ENCODE measurements around the gene CD247.

Gene CD247

GRCh38 chr1:167489571-167490340, 28.6 kb downstream of the CD247 start:
- no peak overlapping the region for H3K4me3 ChIP-seq (ENCODE audit: low read depth, low read length)

GRCh38 chr1:167488786-167489185, 29.5 kb downstream of the CD247 start:
- H3K4me3 ChIP-seq (ENCODE audit: low read depth, low read length): no peak overlapping the region

GRCh38 chr1:167487614-167488013, 30.7 kb downstream of the CD247 start:
- no peak overlapping the region for H3K4me3 ChIP-seq (ENCODE audit: low read depth, low read length)

- H3K4me3 ChIP-seq (ENCODE audit: low read depth, low read length): no peak overlapping the region
These were observed 32.1 kb downstream of the CD247 start for GRCh38 chr1:167486090-167486824.

GRCh38 chr1:167484726-167485502, 33.4 kb downstream of the CD247 start:
- no peak overlapping the region for H3K4me3 ChIP-seq (ENCODE audit: low read depth, low read length)

- H3K4me3 ChIP-seq (ENCODE audit: low read depth, low read length): no peak overlapping the region
These were observed 34.5 kb downstream of the CD247 start for GRCh38 chr1:167483790-167484189.

- no peak overlapping the region for H3K4me3 ChIP-seq (ENCODE audit: low read depth, low read length)
These were observed 36.1 kb downstream of the CD247 start for GRCh38 chr1:167482184-167482583.

GRCh38 chr1:167479331-167479979, 38.9 kb downstream of the CD247 start:
- H3K4me3 ChIP-seq (ENCODE audit: low read depth, low read length): no peak overlapping the region

- no peak overlapping the region for H3K4me3 ChIP-seq (ENCODE audit: low read depth, low read length)
These were observed 40.3 kb downstream of the CD247 start for GRCh38 chr1:167477986-167478385.

GRCh38 chr1:167476061-167476460, 42.3 kb downstream of the CD247 start:
- no peak overlapping the region for H3K4me3 ChIP-seq (ENCODE audit: low read depth, low read length)

- no peak overlapping the region for H3K4me3 ChIP-seq (ENCODE audit: low read depth, low read length)
These were observed 44.1 kb downstream of the CD247 start for GRCh38 chr1:167474191-167474641.

- H3K4me3 ChIP-seq (ENCODE audit: low read depth, low read length): no peak overlapping the region
These were observed 44.6 kb downstream of the CD247 start for GRCh38 chr1:167473761-167474160.

GRCh38 chr1:167472752-167473521, 45.4 kb downstream of the CD247 start:
- H3K4me3 ChIP-seq (ENCODE audit: low read depth, low read length): no peak overlapping the region

- H3K4me3 ChIP-seq (ENCODE audit: low read depth, low read length): no peak overlapping the region
These were observed 46.8 kb downstream of the CD247 start for GRCh38 chr1:167471568-167471967.

- H3K4me3 ChIP-seq (ENCODE audit: low read depth, low read length): no peak overlapping the region
These were observed 48.9 kb downstream of the CD247 start for GRCh38 chr1:167469280-167469965.

GRCh38 chr1:167467752-167468151, 50.6 kb downstream of the CD247 start:
- H3K4me3 ChIP-seq (ENCODE audit: low read depth, low read length): no peak overlapping the region

GRCh38 chr1:167467126-167467710, 51.1 kb downstream of the CD247 start:
- no peak overlapping the region for H3K4me3 ChIP-seq (ENCODE audit: low read depth, low read length)

- H3K4me3 ChIP-seq (ENCODE audit: low read depth, low read length): no peak overlapping the region
These were observed 52.6 kb downstream of the CD247 start for GRCh38 chr1:167465743-167466142.

GRCh38 chr1:167465018-167465417, 53.3 kb downstream of the CD247 start:
- no peak overlapping the region for H3K4me3 ChIP-seq (ENCODE audit: low read depth, low read length)

Measured in iPS-11a (cell line).